Dermis microvascular lymphatic vessel endothelial cell (primary cell): ENCODE measurements around the gene RUSC1. TPM values are rescaled to one million over a fixed set of nuclear protein-coding genes. Genes with fewer than 3 reads are reported as not detected.

Source experiments
- total RNA-seq: library from RNA; depleted of rRNA; stranded (reverse); fragments of >200 nt; gene quantifications from 2 replicates; pipeline ENCODE4 v1.2.1, GENCODE V29; 2014

Gene RUSC1
- total RNA-seq, 1 donor from 2014 or later: 10.9 TPM

Other genes with a start within 250 kb of the RUSC1 start
- 1.3 and 1.6 TPM in 2 replicates for gene EFNA3, start 242.1 kb upstream of the RUSC1 start, total RNA-seq
- 132 and 215 TPM in 2 replicates for gene EFNA1, start 193.0 kb upstream of the RUSC1 start, total RNA-seq
- 48.5 and 48.7 TPM in 2 replicates for gene SLC50A1, start 185.0 kb upstream of the RUSC1 start, total RNA-seq
- gene DPM3, start 180.4 kb upstream of the RUSC1 start, total RNA-seq: 24.7 and 40.4 TPM in 2 replicates
- 126 and 157 TPM in 2 replicates for gene KRTCAP2, start 147.6 kb upstream of the RUSC1 start, total RNA-seq
- 1.8 and 1.9 TPM in 2 replicates for gene TRIM46, start 147.0 kb upstream of the RUSC1 start, total RNA-seq
- 11.0 and 19.5 TPM in 2 replicates for gene THBS3, start 113.0 kb upstream of the RUSC1 start, total RNA-seq
- 32.7 and 36.1 TPM in 2 replicates for gene MTX1, start 112.2 kb upstream of the RUSC1 start, total RNA-seq
- gene ENTREP3, start 65.4 kb upstream of the RUSC1 start, total RNA-seq: 3.0 and 4.2 TPM in 2 replicates
- gene SCAMP3, start 58.5 kb upstream of the RUSC1 start, total RNA-seq: 24.8 and 46.4 TPM in 2 replicates
- gene CLK2, start 47.4 kb upstream of the RUSC1 start, total RNA-seq: 13.6 and 23.4 TPM in 2 replicates
- 0.38 and 0.51 TPM in 2 replicates for gene HCN3, start 43.4 kb upstream of the RUSC1 start, total RNA-seq
- under 0.01 TPM in 1 of 2 replicates, not detected in the other for gene PKLR, start 19.5 kb upstream of the RUSC1 start, total RNA-seq
- 401 and 490 TPM in 2 replicates for gene FDPS, start 12.0 kb upstream of the RUSC1 start, total RNA-seq
- gene ASH1L, start 241.9 kb downstream of the RUSC1 start, total RNA-seq: 13.5 and 16.8 TPM in 2 replicates